GM12891 (cell line): ENCODE data around the gene GNAQ.

Source experiments
- POLR2A ChIP-seq: IDR thresholded peaks from 2 replicates; pipeline ENCODE4 v1.6.1; 2011; ENCODE audit warnings: low read depth, low read length, control low read depth
- POLR2AphosphoS5 ChIP-seq: IDR thresholded peaks from 2 replicates; pipeline ENCODE4 v1.6.1; 2011; ENCODE audit warnings: low read depth, low read length, control low read depth

DNA sequence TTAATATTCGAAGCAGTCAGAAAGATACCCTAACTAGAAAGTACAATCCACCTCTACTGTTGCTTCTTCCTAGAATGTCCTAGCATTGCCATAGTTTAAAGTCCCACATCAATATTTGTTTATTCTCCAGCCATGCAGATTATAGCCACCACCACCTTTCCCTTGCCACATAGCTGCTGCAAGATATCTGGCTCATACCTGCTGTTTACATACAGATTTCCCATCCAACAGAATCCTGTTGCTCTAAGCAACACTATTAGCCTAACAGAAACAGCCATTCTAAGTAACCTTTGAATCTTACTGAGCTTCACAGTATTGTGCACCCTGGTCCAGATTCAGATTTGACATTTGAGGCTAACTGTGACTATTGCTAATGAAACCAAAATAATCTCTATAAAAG lies 45.6 kb downstream of the GNAQ start:
- TF ChIP-seq POLR2AphosphoS5: no peak
- TF ChIP-seq POLR2A: no peak
